ENCODE measurements around the gene SRGAP2C. TPM values are rescaled to one million over a fixed set of nuclear protein-coding genes. Genes with fewer than 3 reads are reported as not detected.
"Not testable (repeated sequence)": the region's sequence is repeated elsewhere in the genome, so short reads cannot be mapped to it uniquely, and the experiment has no call there.

Gene SRGAP2C
- total RNA-seq, 1 experiment from 2014 or later = 67.6 TPM

DNA sequence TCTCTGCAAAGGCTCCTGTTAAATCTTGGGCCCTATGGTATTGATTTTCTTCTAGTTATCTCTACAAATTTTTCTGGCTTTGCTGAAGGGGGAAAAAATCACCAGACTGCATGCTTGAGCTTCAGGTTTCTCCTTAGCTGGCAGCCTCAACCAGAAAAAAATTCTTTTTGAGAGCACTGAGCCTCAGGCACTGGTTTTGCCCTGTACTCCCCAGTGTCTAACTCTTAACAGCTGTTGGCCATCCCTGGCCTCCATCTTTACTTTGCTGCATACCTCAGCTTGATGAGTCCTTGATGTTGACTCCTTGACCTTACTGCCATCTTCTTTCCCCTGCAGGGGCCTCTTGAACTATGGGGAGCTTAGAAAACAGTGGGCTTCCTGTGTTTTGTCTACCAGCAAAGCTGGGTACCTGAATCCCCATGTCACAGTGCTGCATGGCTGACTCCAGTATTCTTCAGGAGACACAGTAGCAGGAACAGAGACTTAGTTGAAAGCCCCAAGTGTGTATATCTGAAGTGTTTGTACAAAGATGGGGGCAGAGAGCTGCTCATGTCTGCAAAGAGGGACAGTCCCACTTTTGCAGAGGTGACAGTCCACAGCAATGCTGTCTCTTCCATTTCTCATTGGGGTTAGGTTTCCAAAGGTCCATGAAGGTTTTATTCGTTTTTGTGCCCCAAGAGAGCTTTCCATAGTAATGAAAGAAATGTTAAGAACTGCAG, 31.1 kb downstream of the SRGAP2C start:
- H3K4me3 Mint-ChIP-seq; H3K27ac Mint-ChIP-seq; H3K4me1 Mint-ChIP-seq; H3K9me3 Mint-ChIP-seq; H3K27me3 Mint-ChIP-seq (ENCODE audit: low read depth); ATAC-seq; CTCF ChIA-PET; H3K36me3 Mint-ChIP-seq; POLR2A ChIA-PET; DNase-seq (ENCODE audit: low spot score): not testable (repeated sequence)

GRCh38 chr1:121216676-121217075, 31.9 kb downstream of the SRGAP2C start:
- peak; percentile 75 for ATAC-seq
- H3K36me3 Mint-ChIP-seq; H3K27ac Mint-ChIP-seq; H3K9me3 Mint-ChIP-seq; H3K4me3 Mint-ChIP-seq; CTCF ChIA-PET; H3K27me3 Mint-ChIP-seq (ENCODE audit: low read depth); DNase-seq (ENCODE audit: low spot score); H3K4me1 Mint-ChIP-seq; POLR2A ChIA-PET: not testable (repeated sequence)

DNA sequence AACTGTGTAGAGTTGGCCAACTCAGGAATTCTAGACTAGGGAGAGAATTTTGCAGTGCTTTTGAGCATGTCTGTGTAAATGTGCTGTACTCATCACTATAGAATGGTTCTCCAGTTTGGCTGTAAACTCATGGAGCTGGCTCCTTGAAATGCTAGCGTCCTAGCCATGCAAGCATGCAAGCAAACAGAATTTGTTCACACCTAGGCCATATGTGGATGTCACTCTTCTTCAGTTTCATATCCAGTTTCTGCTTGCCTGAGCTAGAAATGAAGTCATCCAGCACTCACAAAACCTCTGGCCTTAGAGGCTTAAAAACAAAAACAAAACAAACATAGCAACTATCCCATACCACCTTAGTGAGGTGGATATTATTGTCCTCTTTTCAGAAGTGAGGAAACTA, 37.0 kb downstream of the SRGAP2C start:
- H3K4me1 Mint-ChIP-seq; H3K27ac Mint-ChIP-seq; CTCF ChIA-PET; H3K9me3 Mint-ChIP-seq; POLR2A ChIA-PET; H3K4me3 Mint-ChIP-seq; DNase-seq (ENCODE audit: low spot score); H3K27me3 Mint-ChIP-seq (ENCODE audit: low read depth); ATAC-seq; H3K36me3 Mint-ChIP-seq: not testable (repeated sequence)

DNA sequence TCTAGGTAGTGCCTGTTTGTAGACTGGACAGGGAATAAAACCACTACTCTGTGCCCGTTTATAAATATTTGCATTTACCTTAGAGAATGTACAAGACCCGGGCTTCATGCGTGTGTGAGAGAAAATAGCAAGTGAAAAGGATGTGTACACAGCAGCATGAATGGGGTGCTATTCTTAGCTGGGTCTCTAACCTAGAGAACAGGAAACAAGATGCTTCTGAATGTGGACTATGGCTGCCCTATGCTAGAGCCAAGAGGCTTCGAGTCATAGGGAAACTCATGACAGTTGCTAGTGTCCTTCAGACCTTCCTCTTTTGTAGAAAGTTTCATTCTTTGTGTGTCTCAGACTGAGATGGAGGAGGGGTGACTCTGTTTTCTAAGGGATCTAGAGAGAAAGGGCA, 39.9 kb downstream of the SRGAP2C start:
- CTCF ChIA-PET; H3K4me1 Mint-ChIP-seq; H3K27me3 Mint-ChIP-seq (ENCODE audit: low read depth); H3K36me3 Mint-ChIP-seq; H3K27ac Mint-ChIP-seq; ATAC-seq; POLR2A ChIA-PET; DNase-seq (ENCODE audit: low spot score); H3K9me3 Mint-ChIP-seq; H3K4me3 Mint-ChIP-seq: not testable (repeated sequence)

DNA sequence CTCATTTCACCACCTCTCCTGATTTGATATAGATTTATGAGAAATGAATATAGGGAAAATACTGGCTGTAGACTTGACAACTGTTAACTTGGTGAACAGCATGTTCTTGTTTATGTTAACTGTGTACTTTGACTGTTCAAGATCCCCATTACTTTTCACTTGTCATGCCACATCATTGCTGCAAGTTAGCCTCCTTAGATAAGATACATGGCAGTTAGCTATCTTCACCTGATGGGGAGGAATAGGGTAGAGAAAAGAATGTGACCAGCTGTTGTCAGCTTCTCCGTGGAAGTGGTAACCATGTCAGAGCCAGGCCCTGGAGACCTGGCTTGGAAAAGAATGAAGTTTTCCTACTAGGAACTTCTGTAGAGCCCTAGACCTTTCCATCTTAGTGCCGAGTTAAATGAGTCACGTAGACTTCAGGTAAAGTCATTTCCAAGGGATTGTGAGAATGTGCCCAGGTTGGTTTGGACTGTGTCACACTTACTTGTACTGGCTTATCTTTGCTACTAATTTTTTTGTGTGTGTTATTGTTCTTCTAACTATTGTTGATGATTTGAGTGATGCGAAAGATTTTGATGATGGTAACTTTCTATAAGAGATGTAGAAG, 41.6 kb downstream of the SRGAP2C start:
- H3K4me3 Mint-ChIP-seq; H3K9me3 Mint-ChIP-seq; H3K27me3 Mint-ChIP-seq (ENCODE audit: low read depth); DNase-seq (ENCODE audit: low spot score); H3K27ac Mint-ChIP-seq; H3K4me1 Mint-ChIP-seq; H3K36me3 Mint-ChIP-seq; CTCF ChIA-PET; ATAC-seq; POLR2A ChIA-PET: not testable (repeated sequence)

DNA sequence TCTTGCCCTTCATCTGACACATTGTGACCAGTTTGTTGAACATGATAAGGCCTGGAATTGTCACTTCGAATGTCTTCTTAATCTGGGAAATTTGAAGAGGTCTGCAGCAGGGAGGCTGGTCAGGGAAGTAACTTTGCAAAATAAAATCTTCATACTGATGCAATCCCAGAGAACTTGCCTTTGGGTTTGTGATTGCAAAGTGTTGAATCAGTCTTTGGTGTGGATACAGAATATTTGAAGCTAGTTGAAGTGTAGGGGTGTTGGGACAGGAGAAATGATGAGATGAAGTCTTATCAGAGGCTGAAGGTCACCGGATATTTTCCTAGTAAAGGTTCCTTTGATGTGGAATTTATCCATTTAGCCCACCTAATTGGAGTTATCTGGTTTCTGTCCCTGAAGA, 42.1 kb downstream of the SRGAP2C start:
- H3K27me3 Mint-ChIP-seq (ENCODE audit: low read depth); H3K4me3 Mint-ChIP-seq; H3K36me3 Mint-ChIP-seq; H3K27ac Mint-ChIP-seq; H3K4me1 Mint-ChIP-seq; CTCF ChIA-PET; DNase-seq (ENCODE audit: low spot score); ATAC-seq; H3K9me3 Mint-ChIP-seq; POLR2A ChIA-PET: not testable (repeated sequence)

DNA sequence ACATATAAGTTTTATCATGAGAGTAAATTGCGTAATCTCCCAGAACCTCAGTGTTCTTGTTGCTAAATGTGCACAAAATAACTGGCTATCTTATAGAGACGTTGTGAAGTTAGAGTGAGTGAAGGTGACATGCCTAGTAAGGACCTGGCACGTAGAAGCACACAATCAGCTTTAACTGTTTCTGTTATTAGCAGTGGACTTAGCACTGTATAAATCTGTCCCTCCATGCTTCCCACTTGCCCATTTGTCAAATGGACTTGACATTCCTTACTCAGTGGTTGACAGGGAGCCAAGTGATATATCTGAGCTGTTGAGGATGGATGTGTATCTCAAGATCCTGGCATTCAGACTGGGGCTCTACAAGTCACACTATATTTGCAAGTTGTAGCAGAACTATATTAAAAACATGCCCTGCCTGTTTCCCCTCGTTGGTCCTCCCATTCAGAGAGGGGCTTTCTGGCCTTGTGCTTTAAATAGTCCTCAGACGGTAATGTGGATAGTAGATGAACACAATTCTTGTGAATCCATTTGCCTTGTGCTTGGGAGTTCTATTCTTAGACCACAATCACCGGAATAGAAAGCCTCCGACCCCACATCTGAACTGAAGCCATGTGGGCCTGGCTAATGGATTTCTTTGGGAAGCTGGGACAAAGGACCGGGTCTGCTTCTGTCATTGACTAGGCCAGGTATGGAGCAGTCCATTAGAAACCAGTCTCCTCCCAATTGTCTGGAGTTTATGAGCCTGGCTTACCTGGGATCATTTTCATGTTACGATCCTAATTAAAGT, 43.0 kb downstream of the SRGAP2C start:
- DNase-seq (ENCODE audit: low spot score); ATAC-seq; H3K27me3 Mint-ChIP-seq (ENCODE audit: low read depth); H3K27ac Mint-ChIP-seq; H3K36me3 Mint-ChIP-seq; CTCF ChIA-PET; POLR2A ChIA-PET; H3K4me3 Mint-ChIP-seq; H3K9me3 Mint-ChIP-seq; H3K4me1 Mint-ChIP-seq: not testable (repeated sequence)

- H3K36me3 Mint-ChIP-seq; ATAC-seq; CTCF ChIA-PET; H3K9me3 Mint-ChIP-seq; H3K27me3 Mint-ChIP-seq (ENCODE audit: low read depth); DNase-seq (ENCODE audit: low spot score); H3K4me1 Mint-ChIP-seq; POLR2A ChIA-PET; H3K4me3 Mint-ChIP-seq; H3K27ac Mint-ChIP-seq: not testable (repeated sequence)
Measured at GRCh38 chr1:121230636-121231035, 45.9 kb downstream of the SRGAP2C start.

DNA sequence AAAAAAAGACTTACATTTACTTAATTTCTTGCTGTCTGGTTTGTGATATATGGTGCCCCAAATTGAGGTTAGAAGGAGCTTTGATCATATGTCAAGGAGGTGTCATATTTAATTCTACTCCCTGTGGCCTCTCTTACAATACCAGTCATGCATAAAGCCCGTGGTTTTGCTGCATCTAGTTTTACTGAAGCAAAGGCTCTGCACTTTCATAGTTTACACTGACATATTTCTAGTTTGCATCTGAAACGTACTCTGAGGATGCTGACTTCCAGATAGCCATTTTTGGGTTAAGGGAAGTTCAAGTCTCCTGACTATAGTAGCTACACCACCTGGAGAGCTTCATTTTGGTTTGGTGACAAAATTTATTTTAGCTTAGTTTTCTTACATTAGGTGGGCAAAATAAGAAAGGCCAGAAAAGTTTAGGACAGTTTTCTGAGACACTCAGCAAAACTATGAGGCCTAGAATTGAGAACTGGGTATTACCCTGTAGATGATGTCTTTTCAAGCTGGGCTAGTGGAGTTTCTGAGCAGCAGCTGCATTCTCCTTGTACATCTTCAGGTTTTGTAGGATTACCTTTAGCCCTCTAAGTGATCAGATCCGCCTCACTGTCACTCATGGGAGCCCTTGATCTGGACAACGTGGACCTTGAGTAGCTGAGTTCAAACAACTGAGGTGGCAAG, 47.8 kb downstream of the SRGAP2C start:
- H3K4me1 Mint-ChIP-seq; H3K9me3 Mint-ChIP-seq; H3K27me3 Mint-ChIP-seq (ENCODE audit: low read depth); H3K36me3 Mint-ChIP-seq; H3K4me3 Mint-ChIP-seq; DNase-seq (ENCODE audit: low spot score); ATAC-seq; H3K27ac Mint-ChIP-seq; CTCF ChIA-PET; POLR2A ChIA-PET: not testable (repeated sequence)

GRCh38 chr1:121234090-121234759, 49.5 kb downstream of the SRGAP2C start:
- DNase-seq (ENCODE audit: low spot score); H3K9me3 Mint-ChIP-seq; CTCF ChIA-PET; H3K4me3 Mint-ChIP-seq; H3K27ac Mint-ChIP-seq; H3K4me1 Mint-ChIP-seq; POLR2A ChIA-PET; H3K36me3 Mint-ChIP-seq; H3K27me3 Mint-ChIP-seq (ENCODE audit: low read depth): not testable (repeated sequence)
- peak; percentile 59; the same call in 1 of the 2 replicates for ATAC-seq

DNA sequence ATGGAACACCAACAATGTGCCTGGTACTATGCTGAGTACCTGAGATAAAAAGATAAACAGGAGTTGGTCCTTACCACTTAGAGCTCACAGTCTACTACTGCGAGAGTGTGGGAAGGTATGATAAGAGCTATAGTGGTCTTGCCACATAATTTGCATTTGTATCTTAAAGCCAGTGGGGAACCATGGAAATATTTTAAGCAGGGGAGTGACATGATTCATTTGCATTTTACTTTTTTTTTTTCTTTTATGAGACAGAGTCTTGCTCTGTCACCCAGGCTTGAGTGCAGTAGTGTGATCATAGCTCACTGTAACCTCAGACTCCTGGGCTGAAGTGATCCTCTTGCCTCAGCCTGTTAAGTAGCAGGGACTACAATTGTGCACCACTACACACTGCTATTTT, 53.6 kb downstream of the SRGAP2C start:
- H3K27me3 Mint-ChIP-seq (ENCODE audit: low read depth); H3K9me3 Mint-ChIP-seq; DNase-seq (ENCODE audit: low spot score); H3K27ac Mint-ChIP-seq; ATAC-seq; H3K36me3 Mint-ChIP-seq; H3K4me1 Mint-ChIP-seq; CTCF ChIA-PET; POLR2A ChIA-PET; H3K4me3 Mint-ChIP-seq: not testable (repeated sequence)

GRCh38 chr1:121243913-121244312, 59.1 kb downstream of the SRGAP2C start:
- H3K36me3 Mint-ChIP-seq; H3K27me3 Mint-ChIP-seq (ENCODE audit: low read depth); H3K4me3 Mint-ChIP-seq; CTCF ChIA-PET; H3K27ac Mint-ChIP-seq; H3K4me1 Mint-ChIP-seq; DNase-seq (ENCODE audit: low spot score); H3K9me3 Mint-ChIP-seq; POLR2A ChIA-PET: not testable (repeated sequence)
- ATAC-seq = peak; percentile 71

Measured in WTC11 (cell line).